Measurements from ENCODE around the gene RIMS4. TPM values are rescaled to one million over a fixed set of nuclear protein-coding genes. Genes with fewer than 3 reads are reported as not detected.

RIMS4 gene
- total and polyA plus RNA-seq, 12 donors, result 0.11 to 6.3 (median 0.78) TPM; not detected in 1

DNA sequence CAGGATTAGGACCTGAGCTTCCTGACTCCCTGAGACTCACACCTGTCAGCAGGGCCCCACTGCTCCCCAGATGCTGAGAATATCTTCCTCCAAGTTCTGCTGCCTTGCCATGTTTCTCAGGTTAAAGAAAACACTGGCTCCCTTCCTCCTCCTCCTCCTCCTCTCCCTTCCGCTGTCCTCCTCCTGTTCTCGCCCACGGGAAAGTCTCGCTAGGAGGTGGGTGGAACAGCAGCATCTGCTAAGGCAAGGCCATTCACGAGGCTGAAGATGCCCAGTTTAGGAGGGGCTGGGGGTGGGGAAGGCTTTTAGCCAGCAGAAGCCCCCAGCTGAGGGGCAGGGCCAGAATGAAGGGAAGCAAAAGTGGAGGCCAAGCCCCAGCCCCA is 40.9 kb downstream of the RIMS4 start:
- no peaks in the 10 kb centered on the region for H3K9me3 ChIP-seq (replicated peaks in 1 of 3)
- intact Hi-C loops (cut with DNase I), result no loop called here
- DNase-seq, result no peak
- H3K27ac ChIP-seq, result no peak overlapping the region
- 33 to 48% (median 42%) methylated on average over 5 of the region's 5 CpGs for WGBS, 4 donors
- H3K4me1 ChIP-seq (replicated peaks in 1 of 2), result no peaks in the 10 kb centered on the region
- no peak for TF ChIP-seq POLR2A (IDR thresholded peaks at IDR 0.05)
- TF ChIP-seq, protein P1, sequence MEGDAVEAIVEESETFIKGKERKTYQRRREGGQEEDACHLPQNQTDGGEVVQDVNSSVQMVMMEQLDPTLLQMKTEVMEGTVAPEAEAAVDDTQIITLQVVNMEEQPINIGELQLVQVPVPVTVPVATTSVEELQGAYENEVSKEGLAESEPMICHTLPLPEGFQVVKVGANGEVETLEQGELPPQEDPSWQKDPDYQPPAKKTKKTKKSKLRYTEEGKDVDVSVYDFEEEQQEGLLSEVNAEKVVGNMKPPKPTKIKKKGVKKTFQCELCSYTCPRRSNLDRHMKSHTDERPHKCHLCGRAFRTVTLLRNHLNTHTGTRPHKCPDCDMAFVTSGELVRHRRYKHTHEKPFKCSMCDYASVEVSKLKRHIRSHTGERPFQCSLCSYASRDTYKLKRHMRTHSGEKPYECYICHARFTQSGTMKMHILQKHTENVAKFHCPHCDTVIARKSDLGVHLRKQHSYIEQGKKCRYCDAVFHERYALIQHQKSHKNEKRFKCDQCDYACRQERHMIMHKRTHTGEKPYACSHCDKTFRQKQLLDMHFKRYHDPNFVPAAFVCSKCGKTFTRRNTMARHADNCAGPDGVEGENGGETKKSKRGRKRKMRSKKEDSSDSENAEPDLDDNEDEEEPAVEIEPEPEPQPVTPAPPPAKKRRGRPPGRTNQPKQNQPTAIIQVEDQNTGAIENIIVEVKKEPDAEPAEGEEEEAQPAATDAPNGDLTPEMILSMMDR (IDR thresholded peaks at IDR 0.05), result no peak
- H3K4me3 ChIP-seq, result no peak overlapping the region
- no peaks in the 10 kb centered on the region for H3K36me3 ChIP-seq (replicated peaks in 1 of 2)
- H3K27me3 ChIP-seq, result no peaks in the 10 kb centered on the region

DNA sequence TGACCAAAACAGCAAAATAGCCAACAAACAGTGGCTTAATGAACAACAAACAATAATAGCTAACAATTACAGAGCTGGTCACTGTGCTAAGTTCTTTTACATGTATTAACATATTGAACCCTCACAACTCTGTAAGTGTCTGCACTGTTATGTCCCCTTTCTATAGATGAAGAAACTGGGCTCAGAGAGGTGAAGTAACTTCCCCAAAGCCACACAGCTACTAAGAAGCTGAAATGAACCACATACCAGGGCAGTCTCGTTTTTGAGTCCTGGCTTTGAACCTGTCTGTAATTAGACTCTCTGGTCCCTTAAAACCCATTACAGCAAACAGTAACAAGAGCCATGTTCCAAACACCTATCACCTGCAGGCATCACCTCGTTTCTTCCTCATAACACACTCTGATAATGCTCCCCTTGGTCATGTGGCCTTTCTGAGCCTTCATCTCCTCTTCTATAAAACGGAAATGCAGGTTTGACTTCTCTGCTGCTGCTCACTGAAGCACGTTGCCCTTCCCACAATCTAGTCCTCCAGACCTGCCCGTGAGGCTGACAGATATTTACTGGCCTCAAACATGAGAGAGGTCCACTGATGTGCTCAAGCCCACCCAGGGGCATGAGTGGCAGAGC is 41.4 kb downstream of the RIMS4 start:
- WGBS, 4 donors, result 40 to 51% (median 48%) methylated on average over 5 of the region's 5 CpGs
- TF ChIP-seq POLR2A (IDR thresholded peaks at IDR 0.05), result no peak
- TF ChIP-seq, protein P1 (IDR thresholded peaks at IDR 0.05), result no peak
- no peaks in the 10 kb centered on the region for H3K36me3 ChIP-seq (replicated peaks in 1 of 2)
- no peaks in the 10 kb centered on the region for H3K9me3 ChIP-seq (replicated peaks in 1 of 3)
- no peak overlapping the region for H3K27ac ChIP-seq
- no peaks in the 10 kb centered on the region for H3K27me3 ChIP-seq
- no peak for DNase-seq
- H3K4me1 ChIP-seq (replicated peaks in 1 of 2), result no peaks in the 10 kb centered on the region
- intact Hi-C loops (cut with DNase I), result no loop called here
- no peak overlapping the region for H3K4me3 ChIP-seq

DNA sequence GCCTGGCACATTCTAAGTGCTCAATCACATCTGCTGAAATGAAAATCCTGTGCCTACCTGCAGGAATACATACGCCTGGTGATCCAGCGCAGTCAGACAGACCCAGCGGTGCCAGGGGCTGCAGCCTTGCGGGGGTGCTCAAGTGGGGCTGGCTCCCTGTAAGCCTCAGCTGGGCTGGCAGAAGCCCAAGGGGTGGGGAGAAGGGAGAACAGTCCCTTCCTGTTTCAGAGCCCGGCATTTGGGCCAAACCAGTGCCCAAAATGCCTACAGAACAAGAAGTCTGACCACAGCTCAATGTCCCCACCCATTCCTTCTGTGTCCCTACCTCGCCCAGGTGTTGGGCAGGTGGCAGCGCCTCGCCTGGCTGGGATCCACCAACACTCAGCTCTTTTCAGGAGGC is 42.1 kb downstream of the RIMS4 start:
- Histone ChIP-seq H3K9me3 (replicated peaks in 1 of 3) (no peaks in the 10 kb centered on the region), H3K4me1 (replicated peaks in 1 of 2) (no peaks in the 10 kb centered on the region), H3K27me3 (no peaks in the 10 kb centered on the region), H3K4me3 (no peak overlapping the region), H3K36me3 (replicated peaks in 1 of 2) (no peaks in the 10 kb centered on the region), H3K27ac (no peak overlapping the region)
- DNase-seq, result no peak
- no peak for TF ChIP-seq POLR2A (IDR thresholded peaks at IDR 0.05)
- TF ChIP-seq, protein P1 (IDR thresholded peaks at IDR 0.05), result no peak
- intact Hi-C loops (cut with DNase I), result no loop called here
- 77 to 93% (median 85%) methylated on average over 3 to 8 of the region's 8 CpGs; no CpG with 5 or more reads in 1 of the 4 donors for WGBS, 4 donors

DNA sequence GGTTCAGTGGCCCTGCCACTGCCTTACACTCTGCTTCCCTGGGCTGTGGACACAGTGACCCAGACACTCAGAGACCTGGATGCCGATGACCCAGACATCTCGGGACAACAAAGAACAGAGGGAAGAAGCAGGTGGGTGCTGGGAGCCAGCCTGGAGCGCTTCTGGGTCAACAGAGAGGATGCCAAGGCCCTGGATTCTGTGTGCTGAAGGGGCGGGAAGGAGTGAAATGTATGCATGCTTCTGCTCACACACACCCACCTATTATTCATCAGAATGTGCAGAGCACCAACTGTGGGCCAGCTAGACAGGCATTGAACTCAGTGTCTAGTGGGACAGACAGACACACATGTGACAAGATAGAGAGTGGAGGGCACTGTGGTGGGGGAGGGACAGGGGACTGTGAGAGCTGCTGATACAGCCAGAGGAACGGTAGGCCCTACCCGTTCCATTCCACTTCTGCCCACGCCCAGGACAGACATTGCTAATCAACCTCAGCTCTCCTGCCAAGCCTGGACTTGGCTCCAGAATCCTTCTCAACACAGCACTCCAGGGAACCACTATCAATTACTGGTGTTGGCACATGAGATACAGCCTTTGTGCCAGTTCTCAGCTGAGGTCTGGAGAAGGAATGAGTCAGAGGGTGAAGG is 44.5 kb downstream of the RIMS4 start:
- 50 to 61% (median 60%) methylated on average over 6 to 7 of the region's 7 CpGs for WGBS, 4 donors
- intact Hi-C loops (cut with DNase I), result no loop called here
- peak in 2 of 7 donors; percentile 14 to 35 for DNase-seq

More for the DNA sequence above, 44.5 kb downstream of the RIMS4 start:
- H3K27ac ChIP-seq, result no peak overlapping the region
- no peaks in the 10 kb centered on the region for H3K27me3 ChIP-seq
- TF ChIP-seq, protein P1 (IDR thresholded peaks at IDR 0.05), result no peak
- TF ChIP-seq POLR2A (IDR thresholded peaks at IDR 0.05), result no peak
- no peaks in the 10 kb centered on the region for H3K9me3 ChIP-seq (replicated peaks in 1 of 3)
- no peaks in the 10 kb centered on the region for H3K36me3 ChIP-seq (replicated peaks in 1 of 2)
- no peak overlapping the region for H3K4me3 ChIP-seq
- no peaks in the 10 kb centered on the region for H3K4me1 ChIP-seq (replicated peaks in 1 of 2)
